HepG2 (cell line): ENCODE data around the gene SLC35D2. TPM values are rescaled to one million over a fixed set of nuclear protein-coding genes. Genes with fewer than 3 reads are reported as not detected.

Experiments used
- ARHGAP35 ChIP-seq: sonication (generic); formaldehyde crosslinking; IDR thresholded peaks from 2 replicates; pipeline ENCODE4 v1.9.0; 2022; ENCODE audit warnings: mild to moderate bottlenecking, inconsistent platforms, moderate library complexity, missing genetic modification reagents, borderline replicate concordance
- CC2D1A ChIP-seq: sonication (generic); formaldehyde crosslinking; IDR thresholded peaks from 2 replicates; pipeline ENCODE4 v1.8.1; 2023; ENCODE audit warnings: mild to moderate bottlenecking, missing genetic modification reagents
- CHD2 ChIP-seq: IDR thresholded peaks from 2 replicates; pipeline ENCODE4 v1.6.1; 2011; ENCODE audit warnings: low read depth, low read length, improper control_type of control experiment
- KDM3A ChIP-seq: IDR thresholded peaks from 2 replicates; pipeline ENCODE4 v1.6.1; 2018; ENCODE audit warnings: low read depth, missing compliant biosample characterization
- MYNN ChIP-seq: sonication (generic); formaldehyde crosslinking; IDR thresholded peaks from 2 replicates; pipeline ENCODE4 v1.4.0; 2020; ENCODE audit warnings: mild to moderate bottlenecking, low read depth, missing genetic modification reagents
- PHF21A ChIP-seq: sonication (generic); formaldehyde crosslinking; IDR thresholded peaks from 2 replicates; pipeline ENCODE4 v1.5.0; 2020; ENCODE audit warnings: mild to moderate bottlenecking, missing genetic modification reagents
- REL ChIP-seq: sonication (generic); formaldehyde crosslinking; conservative IDR thresholded peaks from 2 replicates; pipeline ENCODE4 v1.8.0; 2022; ENCODE audit warnings: mild to moderate bottlenecking, missing genetic modification reagents, moderate library complexity
- TBX2 ChIP-seq: sonication (generic); formaldehyde crosslinking; IDR thresholded peaks from 2 replicates; pipeline ENCODE4 v1.5.0; 2020; ENCODE audit warnings: missing genetic modification reagents, mild to moderate bottlenecking, borderline replicate concordance
- ZNF101 ChIP-seq: sonication (generic); formaldehyde crosslinking; IDR thresholded peaks from 2 replicates; pipeline ENCODE4 v1.4.0; 2020; ENCODE audit warnings: mild to moderate bottlenecking, low read depth, missing genetic modification reagents, borderline replicate concordance
- ZNF256 ChIP-seq: sonication (generic); formaldehyde crosslinking; conservative IDR thresholded peaks from 2 replicates; pipeline ENCODE4 v1.4.0; 2020; ENCODE audit warnings: missing genetic modification reagents
- polyA plus RNA-seq, 8 experiments: library from polyadenylated mRNA; depleted of rRNA in 3 of 8; stranded (reverse) in 7 of 8; unstranded in 1 of 8; fragments of >200 nt; fragmentation: Illumina TruSeq in 4 of 8; extraction: Trizol in 4 of 8; gene quantifications; 2 replicates each; pipeline versions ENCODE4 v1.2.1 to v1.2.3, GENCODE V29; 2011 to 2016; ENCODE audit warnings: low read depth in 4 of 8, missing spikeins in 1 of 8, mixed read lengths in 1 of 8; ENCODE audit not compliant: insufficient read depth in 1 of 8
- total RNA-seq, 5 experiments: library from RNA; depleted of rRNA; stranded (reverse); fragments of >200 nt; fragmentation: Illumina TruSeq; extraction: Trizol; gene quantifications; 2 replicates each; pipeline ENCODE4 v1.2.3, GENCODE V29; 2016; ENCODE audit warnings: low read depth in 1 of 5
- TF ChIP-seq, protein P1 (sequence below): sonication (generic); formaldehyde crosslinking; IDR thresholded peaks from 2 replicates; pipeline ENCODE4 v1.4.0; 2020; ENCODE audit warnings: missing genetic modification reagents
- TF ChIP-seq, protein P2 (sequence below): sonication (generic); formaldehyde crosslinking; IDR thresholded peaks from 2 replicates; pipeline ENCODE4 v1.5.1; 2020; ENCODE audit warnings: mild to moderate bottlenecking, missing genetic modification reagents
- TF ChIP-seq, protein P3 (sequence below): sonication (generic); formaldehyde crosslinking; IDR thresholded peaks from 2 replicates; pipeline ENCODE4 v1.9.0; 2021; ENCODE audit warnings: missing genetic modification reagents, borderline replicate concordance
- TF ChIP-seq, protein P4 (sequence below): sonication (generic); formaldehyde crosslinking; IDR thresholded peaks from 2 replicates; pipeline ENCODE4 v1.8.0; 2022; ENCODE audit warnings: mild to moderate bottlenecking, missing genetic modification reagents, moderate library complexity

SLC35D2 gene
- total and polyA plus RNA-seq, 2 of the 13 experiments (the other 11 are each of a cell fraction or from before 2014, with no cell fraction given) = 96.2 to 103 TPM

DNA sequence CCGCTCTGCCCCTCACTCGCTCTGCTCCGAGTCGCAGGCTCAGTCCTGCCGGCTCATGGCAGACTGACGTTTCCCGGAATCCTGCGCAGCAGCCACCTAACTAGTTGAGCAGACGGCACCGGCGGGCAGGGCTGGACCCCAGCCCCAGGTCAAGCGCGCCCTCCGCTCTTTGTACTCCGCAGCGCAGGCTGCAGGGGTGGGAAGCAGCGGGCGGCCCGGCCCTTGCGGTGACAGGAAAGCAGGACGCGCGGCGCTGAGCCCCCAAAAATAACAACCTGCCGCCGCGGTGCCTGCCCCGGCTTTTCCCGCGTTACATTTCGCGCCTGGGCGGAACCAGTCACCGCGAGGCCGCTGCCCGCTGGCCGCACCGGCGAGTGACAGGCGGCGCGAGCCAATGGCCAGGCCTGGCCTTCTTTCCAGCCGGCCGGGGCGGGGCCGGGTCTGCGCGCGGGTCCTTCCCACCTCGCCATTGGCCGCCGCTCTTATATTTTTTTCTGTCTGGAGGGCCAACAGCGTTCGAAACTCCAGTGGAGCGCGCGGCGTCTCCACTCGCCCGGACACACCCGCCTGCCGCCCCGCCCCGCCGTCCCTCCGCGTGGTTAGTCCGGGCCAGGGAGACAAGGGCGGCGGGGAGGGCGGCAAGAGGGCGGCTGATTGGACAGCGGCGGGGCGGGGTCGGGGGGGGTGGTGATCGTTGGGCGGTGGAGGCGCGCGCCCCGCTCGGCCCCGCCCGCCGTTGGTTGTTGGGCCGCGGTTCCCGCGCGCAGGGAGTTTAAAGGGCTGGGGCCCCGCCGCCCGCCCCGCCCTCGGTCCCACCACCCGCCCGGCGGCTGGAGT, 34.8 kb upstream of the SLC35D2 start, which contains the start of gene ZNF367 (continued):
- TF ChIP-seq CC2D1A (CRISPR knock-in tag) = 0 out of 2 replicates have a peak, but pooled peaks have one; percentile 38
- TF ChIP-seq ZNF101 (CRISPR knock-in tag) = no peak
- no peak for TF ChIP-seq KDM3A (CRISPR knock-in tag)
- peak; percentile 75; the same call in 1 of the 2 replicates for TF ChIP-seq MYNN (CRISPR knock-in tag)
- TF ChIP-seq, protein P1, sequence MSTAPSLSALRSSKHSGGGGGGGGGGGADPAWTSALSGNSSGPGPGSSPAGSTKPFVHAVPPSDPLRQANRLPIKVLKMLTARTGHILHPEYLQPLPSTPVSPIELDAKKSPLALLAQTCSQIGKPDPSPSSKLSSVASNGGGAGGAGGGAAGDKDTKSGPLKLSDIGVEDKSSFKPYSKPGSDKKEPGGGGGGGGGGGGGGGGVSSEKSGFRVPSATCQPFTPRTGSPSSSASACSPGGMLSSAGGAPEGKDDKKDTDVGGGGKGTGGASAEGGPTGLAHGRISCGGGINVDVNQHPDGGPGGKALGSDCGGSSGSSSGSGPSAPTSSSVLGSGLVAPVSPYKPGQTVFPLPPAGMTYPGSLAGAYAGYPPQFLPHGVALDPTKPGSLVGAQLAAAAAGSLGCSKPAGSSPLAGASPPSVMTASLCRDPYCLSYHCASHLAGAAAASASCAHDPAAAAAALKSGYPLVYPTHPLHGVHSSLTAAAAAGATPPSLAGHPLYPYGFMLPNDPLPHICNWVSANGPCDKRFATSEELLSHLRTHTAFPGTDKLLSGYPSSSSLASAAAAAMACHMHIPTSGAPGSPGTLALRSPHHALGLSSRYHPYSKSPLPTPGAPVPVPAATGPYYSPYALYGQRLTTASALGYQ = peak; percentile 52; the same call in 1 of the 2 replicates
- TF ChIP-seq, protein P2, sequence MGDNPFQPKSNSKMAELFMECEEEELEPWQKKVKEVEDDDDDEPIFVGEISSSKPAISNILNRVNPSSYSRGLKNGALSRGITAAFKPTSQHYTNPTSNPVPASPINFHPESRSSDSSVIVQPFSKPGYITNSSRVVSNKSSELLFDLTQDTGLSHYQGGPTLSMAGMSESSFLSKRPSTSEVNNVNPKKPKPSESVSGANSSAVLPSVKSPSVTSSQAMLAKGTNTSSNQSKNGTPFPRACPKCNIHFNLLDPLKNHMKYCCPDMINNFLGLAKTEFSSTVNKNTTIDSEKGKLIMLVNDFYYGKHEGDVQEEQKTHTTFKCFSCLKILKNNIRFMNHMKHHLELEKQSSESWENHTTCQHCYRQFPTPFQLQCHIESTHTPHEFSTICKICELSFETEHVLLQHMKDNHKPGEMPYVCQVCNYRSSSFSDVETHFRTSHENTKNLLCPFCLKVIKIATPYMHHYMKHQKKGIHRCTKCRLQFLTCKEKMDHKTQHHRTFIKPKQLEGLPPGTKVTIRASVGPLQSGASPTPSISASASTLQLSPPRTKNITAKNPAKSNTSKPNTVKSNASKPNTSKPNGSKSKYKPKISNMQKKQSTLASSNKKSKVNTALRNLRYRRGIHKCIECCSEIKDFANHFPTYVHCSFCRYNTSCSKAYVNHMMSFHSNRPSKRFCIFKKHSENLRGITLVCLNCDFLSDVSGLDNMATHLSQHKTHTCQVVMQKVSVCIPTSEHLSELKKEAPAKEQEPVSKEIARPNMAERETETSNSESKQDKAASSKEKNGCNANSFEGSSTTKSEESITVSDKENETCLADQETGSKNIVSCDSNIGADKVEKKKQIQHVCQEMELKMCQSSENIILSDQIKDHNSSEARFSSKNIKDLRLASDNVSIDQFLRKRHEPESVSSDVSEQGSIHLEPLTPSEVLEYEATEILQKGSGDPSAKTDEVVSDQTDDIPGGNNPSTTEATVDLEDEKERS (CRISPR knock-in tag) = no peak
- TF ChIP-seq PHF21A (CRISPR knock-in tag) = peak; percentile 27; the same call in 1 of the 2 replicates
- no peak; the same call in 1 of the 2 replicates for TF ChIP-seq REL
- peak; percentile 52; the same call in 1 of the 2 replicates for TF ChIP-seq CHD2
- peak; percentile 74; the same call in 1 of the 2 replicates for TF ChIP-seq ZNF256 (CRISPR knock-in tag)
- TF ChIP-seq, protein P3, sequence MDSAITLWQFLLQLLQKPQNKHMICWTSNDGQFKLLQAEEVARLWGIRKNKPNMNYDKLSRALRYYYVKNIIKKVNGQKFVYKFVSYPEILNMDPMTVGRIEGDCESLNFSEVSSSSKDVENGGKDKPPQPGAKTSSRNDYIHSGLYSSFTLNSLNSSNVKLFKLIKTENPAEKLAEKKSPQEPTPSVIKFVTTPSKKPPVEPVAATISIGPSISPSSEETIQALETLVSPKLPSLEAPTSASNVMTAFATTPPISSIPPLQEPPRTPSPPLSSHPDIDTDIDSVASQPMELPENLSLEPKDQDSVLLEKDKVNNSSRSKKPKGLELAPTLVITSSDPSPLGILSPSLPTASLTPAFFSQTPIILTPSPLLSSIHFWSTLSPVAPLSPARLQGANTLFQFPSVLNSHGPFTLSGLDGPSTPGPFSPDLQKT (CRISPR knock-in tag) = no peak
- TF ChIP-seq TBX2 (CRISPR knock-in tag) = peak; percentile 65
- TF ChIP-seq, protein P4, sequence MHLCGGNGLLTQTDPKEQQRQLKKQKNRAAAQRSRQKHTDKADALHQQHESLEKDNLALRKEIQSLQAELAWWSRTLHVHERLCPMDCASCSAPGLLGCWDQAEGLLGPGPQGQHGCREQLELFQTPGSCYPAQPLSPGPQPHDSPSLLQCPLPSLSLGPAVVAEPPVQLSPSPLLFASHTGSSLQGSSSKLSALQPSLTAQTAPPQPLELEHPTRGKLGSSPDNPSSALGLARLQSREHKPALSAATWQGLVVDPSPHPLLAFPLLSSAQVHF = peak; percentile 96
- 0 out of 2 replicates have a peak, but pooled peaks have one; percentile 41 for TF ChIP-seq ARHGAP35 (CRISPR knock-in tag)
